NCI-H146 treated with DMSO at 0.1 percent for 48 hours (cell line): ENCODE measurements around the gene IRF1.

Experiments used
- DNase-seq: peaks from one replicate; lab custom pipeline; 2025; ENCODE audit not compliant: unreplicated experiment; lab: John Stamatoyannopoulos, UW

Gene IRF1

GRCh38 chr5:132500931-132501628 lies 10.5 kb upstream of the IRF1 start:
- no peak for DNase-seq

GRCh38 chr5:132500244-132500930 lies 9.8 kb upstream of the IRF1 start:
- no peak for DNase-seq

GRCh38 chr5:132499440-132500243 lies 9.1 kb upstream of the IRF1 start:
- DNase-seq, result no peak

GRCh38 chr5:132498686-132499271 lies 8.2 kb upstream of the IRF1 start:
- no peak for DNase-seq

GRCh38 chr5:132498152-132498551 lies 7.6 kb upstream of the IRF1 start:
- no peak for DNase-seq

GRCh38 chr5:132497488-132497997 lies 7.0 kb upstream of the IRF1 start:
- no peak for DNase-seq

- DNase-seq, result peak; percentile 42
Measured at GRCh38 chr5:132496631-132497487, 6.3 kb upstream of the IRF1 start.

- peak; percentile 77 for DNase-seq
Measured at GRCh38 chr5:132496191-132496630, 5.6 kb upstream of the IRF1 start.

GRCh38 chr5:132495667-132496190 lies 5.2 kb upstream of the IRF1 start:
- DNase-seq, result no peak

- no peak for DNase-seq
Measured at GRCh38 chr5:132493821-132494220, 3.2 kb upstream of the IRF1 start.

GRCh38 chr5:132493241-132493640 lies 2.7 kb upstream of the IRF1 start:
- DNase-seq, result no peak

- DNase-seq, result no peak
Measured at GRCh38 chr5:132492386-132493125, 2.0 kb upstream of the IRF1 start.

- no peak for DNase-seq
Measured at GRCh38 chr5:132491368-132492364, 1.1 kb upstream of the IRF1 start.

GRCh38 chr5:132489871-132490483 lies 596 bp downstream of the IRF1 start:
- DNase-seq, result no peak

GRCh38 chr5:132489051-132489770 lies 1.4 kb downstream of the IRF1 start:
- no peak for DNase-seq

- no peak for DNase-seq
Measured at GRCh38 chr5:132488590-132488989, 2.0 kb downstream of the IRF1 start.
